Measurements from ENCODE around the gene PPP2R1A.
A peak's percentile ranks its signal among the peaks of the same experiment; 100 is the strongest.

PPP2R1A gene

GRCh38 chr19:52189735-52190486, at the start of gene PPP2R1A:
PPP2R1A (plus strand) TSS chr19:52190052; CDS start chr19:52190097, 45 bp downstream.
- peak; percentile 54 for DNase-seq

- DNase-seq: no peak
These were observed 48.6 kb upstream of the PPP2R1A start for GRCh38 chr19:52141203-52141602.

- DNase-seq: no peak
These were observed 47.8 kb upstream of the PPP2R1A start for GRCh38 chr19:52142001-52142595.

- no peak for DNase-seq
These were observed 41.6 kb upstream of the PPP2R1A start for GRCh38 chr19:52148256-52148655.

- no peak for DNase-seq
These were observed 34.1 kb upstream of the PPP2R1A start for GRCh38 chr19:52155596-52156359.

GRCh38 chr19:52170304-52170703, 19.5 kb upstream of the PPP2R1A start:
- DNase-seq: no peak

- no peak for DNase-seq
These were observed 19.0 kb upstream of the PPP2R1A start for GRCh38 chr19:52170863-52171320.

- no peak for DNase-seq
These were observed 18.3 kb upstream of the PPP2R1A start, which contains the start of gene ZNF836 for GRCh38 chr19:52171321-52172169. ZNF836 (minus strand) TSS chr19:52171621; CDS start chr19:52168072, 3,549 bp downstream.

GRCh38 chr19:52172347-52172746, 17.5 kb upstream of the PPP2R1A start:
- DNase-seq: no peak

GRCh38 chr19:52176574-52176973, 13.3 kb upstream of the PPP2R1A start:
- DNase-seq: no peak

GRCh38 chr19:52187407-52187806, 2.4 kb upstream of the PPP2R1A start:
- no peak for DNase-seq

GRCh38 chr19:52188822-52189734, 774 bp upstream of the PPP2R1A start:
- DNase-seq: no peak

GRCh38 chr19:52190487-52191293, 838 bp downstream of the PPP2R1A start:
- DNase-seq: no peak

GRCh38 chr19:52191389-52191788, 1.5 kb downstream of the PPP2R1A start:
- no peak for DNase-seq

- no peak for DNase-seq
These were observed 2.1 kb downstream of the PPP2R1A start for GRCh38 chr19:52191951-52192350.

- DNase-seq: no peak
These were observed 6.6 kb downstream of the PPP2R1A start for GRCh38 chr19:52196256-52196967.

- DNase-seq: no peak
These were observed 8.1 kb downstream of the PPP2R1A start for GRCh38 chr19:52197964-52198363.

GRCh38 chr19:52198678-52199077, 8.8 kb downstream of the PPP2R1A start:
- no peak for DNase-seq

GRCh38 chr19:52200044-52200443, 10.2 kb downstream of the PPP2R1A start:
- DNase-seq: no peak

All from cortex of kidney (tissue), 1 donor.